IMR-90 (cell line): ENCODE data around the gene BCS1L. TPM values are rescaled to one million over a fixed set of nuclear protein-coding genes. Genes with fewer than 3 reads are reported as not detected.

ENCODE experiments used
- ATAC-seq: fragments of 200-7000 bp; cut with Tn5 transposase; 2 replicates; pipeline ENCODE4 v1.9.1; 2020; ENCODE audit warnings: low read depth, mild to moderate bottlenecking, moderate library complexity
- BruUV-seq: library from RNA; stranded (reverse); fragments of 400-500 nt; replicated peaks from 2 replicates; lab custom pipeline; 2021; lab: Mats Ljungman, UMichigan
- CTCF ChIA-PET: fragments of 300-600 bp; formaldehyde crosslinking; extraction: SDS; loops from one replicate; lab custom pipeline; 2021; ENCODE audit warnings: antibody characterized with exemption; lab: Yijun Ruan, JAX
- POLR2A ChIA-PET: fragments of 300-600 bp; sonication (Branson Sonifier 250); formaldehyde crosslinking; loops from one replicate; lab custom pipeline; 2022; ENCODE audit warnings: antibody characterized with exemption; ENCODE audit not compliant: unreplicated experiment; lab: Charles Lee
- DNase-seq: peaks from one replicate; pipeline ENCODE4 v3.0.0; 2013
- H2AFZ ChIP-seq: replicated peaks from 2 replicates; pipeline ENCODE3; 2013; ENCODE audit warnings: low read length, mild to moderate bottlenecking; ENCODE audit not compliant: poor library complexity
- H2AK5ac ChIP-seq: 2 replicates; pipeline ENCODE4 v1.6.1; 2013; ENCODE audit warnings: low read depth, low read length, inconsistent platforms
- H2AK9ac ChIP-seq: replicated peaks from 2 replicates; pipeline ENCODE3; 2013; ENCODE audit warnings: mild to moderate bottlenecking, low read depth, low read length, moderate library complexity; ENCODE audit not compliant: poor library complexity
- H2BK120ac ChIP-seq: 2 replicates; pipeline ENCODE4 v1.6.1; 2013; ENCODE audit warnings: low read depth, low read length, inconsistent platforms
- H2BK15ac ChIP-seq: 3 replicates; pipeline ENCODE4 v1.6.1; 2013; ENCODE audit warnings: low read depth, low read length, inconsistent platforms
- H2BK20ac ChIP-seq: 2 replicates; pipeline ENCODE4 v1.6.1; 2013; ENCODE audit warnings: low read depth, mild to moderate bottlenecking, inconsistent platforms, low read length, moderate library complexity
- H2BK5ac ChIP-seq: 2 replicates; pipeline ENCODE4 v1.6.1; 2013; ENCODE audit warnings: mild to moderate bottlenecking, low read depth, low read length, inconsistent platforms; ENCODE audit not compliant: poor library complexity, severe bottlenecking
- H3K14ac ChIP-seq: replicated peaks from 2 replicates; pipeline ENCODE4 v1.6.1; 2013; ENCODE audit warnings: low read depth, low read length, inconsistent platforms
- H3K18ac ChIP-seq: 2 replicates; pipeline ENCODE4 v1.6.1; 2013; ENCODE audit warnings: low read depth, low read length, control low read depth
- H3K23ac ChIP-seq: 2 replicates; pipeline ENCODE4 v1.6.1; 2013; ENCODE audit warnings: low read depth, low read length, inconsistent platforms
- H3K27ac ChIP-seq: 2 replicates; pipeline ENCODE4 v1.5.1; 2013; ENCODE audit warnings: mild to moderate bottlenecking, control low read depth, low read length; ENCODE audit not compliant: insufficient read depth
- H3K27me3 ChIP-seq: 2 replicates; pipeline ENCODE4 v1.6.1; 2013; ENCODE audit warnings: low read length; ENCODE audit not compliant: control insufficient read depth, insufficient read depth
- H3K36me3 ChIP-seq: 2 replicates; pipeline ENCODE4 v1.6.1; 2013; ENCODE audit warnings: low read length, mixed read lengths; ENCODE audit not compliant: control insufficient read depth, insufficient read depth
- H3K4ac ChIP-seq: 2 replicates; pipeline ENCODE4 v1.6.1; 2013; ENCODE audit warnings: low read depth, low read length, inconsistent platforms
- H3K4me1 ChIP-seq: 2 replicates; pipeline ENCODE4 v1.6.1; 2013; ENCODE audit warnings: low read length, mixed read lengths; ENCODE audit not compliant: control insufficient read depth, insufficient read depth
- H3K4me2 ChIP-seq: 2 replicates; pipeline ENCODE4 v1.6.1; 2013; ENCODE audit warnings: low read depth, mild to moderate bottlenecking, control low read depth, low read length, moderate library complexity
- H3K4me3 ChIP-seq: 2 replicates; pipeline ENCODE4 v1.5.1; 2013; ENCODE audit warnings: low read depth, mild to moderate bottlenecking, control low read depth, low read length, moderate library complexity; ENCODE audit not compliant: insufficient read depth
- H3K56ac ChIP-seq: 2 replicates; pipeline ENCODE4 v1.6.1; 2013; ENCODE audit warnings: low read length, inconsistent platforms; ENCODE audit not compliant: insufficient read depth; ENCODE audit errors: extremely low read depth
- H3K79me1 ChIP-seq, 2 experiments: 2 replicates each; pipeline ENCODE4 v1.6.1; 2013; ENCODE audit warnings: low read length in 2 of 2, inconsistent platforms in 1 of 2, low read depth in 1 of 2
- H3K9ac ChIP-seq: 2 replicates; pipeline ENCODE4 v1.6.1; 2013; ENCODE audit warnings: low read depth, low read length, control low read depth
- H3K9me1 ChIP-seq: 2 replicates; pipeline ENCODE4 v1.6.1; 2013; ENCODE audit warnings: low read length, inconsistent platforms; ENCODE audit not compliant: insufficient read depth
- H3K9me3 ChIP-seq: 2 replicates; pipeline ENCODE4 v1.6.1; 2013; ENCODE audit warnings: low read length; ENCODE audit not compliant: control insufficient read depth, insufficient read depth
- H4K20me1 ChIP-seq: 2 replicates; pipeline ENCODE4 v1.6.1; 2013; ENCODE audit warnings: low read length, inconsistent platforms; ENCODE audit not compliant: insufficient read depth
- H4K5ac ChIP-seq: 2 replicates; pipeline ENCODE4 v1.6.1; 2013; ENCODE audit warnings: mild to moderate bottlenecking, low read depth, low read length, control low read depth
- H4K8ac ChIP-seq, 2 experiments: 2 replicates each; pipeline ENCODE4 v1.6.1; 2013; ENCODE audit warnings: low read depth in 2 of 2, low read length in 2 of 2, control low read depth in 1 of 2, inconsistent platforms in 1 of 2
- H4K91ac ChIP-seq: 2 replicates; pipeline ENCODE4 v1.6.1; 2013; ENCODE audit warnings: low read depth, low read length, inconsistent platforms; ENCODE audit not compliant: insufficient read depth
- BHLHE40 ChIP-seq: fragments of 150-350 bp; IDR thresholded peaks from 2 replicates; pipeline ENCODE4 v1.6.1; 2016; ENCODE audit warnings: mild to moderate bottlenecking, low read depth, low read length
- CEBPB ChIP-seq: IDR thresholded peaks from 2 replicates; pipeline ENCODE4 v1.6.1; 2012; ENCODE audit warnings: low read depth, low read length, improper control_type of control experiment
- CHD1 ChIP-seq: IDR thresholded peaks from 2 replicates; pipeline ENCODE4 v1.6.1; 2012; ENCODE audit warnings: low read depth, low read length, improper control_type of control experiment
- FOS ChIP-seq: fragments of 150-350 bp; IDR thresholded peaks from 2 replicates; pipeline ENCODE4 v1.6.1; 2016; ENCODE audit warnings: low read depth, low read length
- MAFK ChIP-seq: IDR thresholded peaks from 2 replicates; pipeline ENCODE4 v1.6.1; 2012; ENCODE audit warnings: low read depth, low read length, improper control_type of control experiment
- MAZ ChIP-seq: IDR thresholded peaks from 2 replicates; pipeline ENCODE4 v1.6.1; 2012; ENCODE audit warnings: low read depth, mild to moderate bottlenecking, low read length, improper control_type of control experiment, moderate library complexity, borderline replicate concordance
- MXI1 ChIP-seq: IDR thresholded peaks from 2 replicates; pipeline ENCODE4 v1.6.1; 2012; ENCODE audit warnings: low read depth, mild to moderate bottlenecking, low read length, moderate library complexity, borderline replicate concordance
- NFE2L2 ChIP-seq: fragments of 150-350 bp; IDR thresholded peaks from 2 replicates; pipeline ENCODE4 v1.6.1; 2016; ENCODE audit warnings: low read depth, mild to moderate bottlenecking, low read length
- POLR2A ChIP-seq: IDR thresholded peaks from 2 replicates; pipeline ENCODE4 v1.6.1; 2012; ENCODE audit warnings: mild to moderate bottlenecking, low read depth, low read length
- RAD21 ChIP-seq: IDR thresholded peaks from 2 replicates; pipeline ENCODE4 v1.6.1; 2012; ENCODE audit warnings: low read length, improper control_type of control experiment
- RCOR1 ChIP-seq: IDR thresholded peaks from 2 replicates; pipeline ENCODE4 v1.6.1; 2012; ENCODE audit warnings: mild to moderate bottlenecking, low read length, improper control_type of control experiment; ENCODE audit not compliant: insufficient replicate concordance
- RFX5 ChIP-seq: IDR thresholded peaks from 2 replicates; pipeline ENCODE4 v1.8.0; 2012; ENCODE audit warnings: low read depth, mild to moderate bottlenecking, low read length, moderate library complexity
- SMC3 ChIP-seq: fragments of 150-350 bp; IDR thresholded peaks from 2 replicates; pipeline ENCODE4 v1.6.1; 2016; ENCODE audit warnings: low read depth, mild to moderate bottlenecking, antibody characterized with exemption, low read length, moderate library complexity
- WGBS, 2 experiments: methylation state at CpG; one replicate each; pipeline versions ENCODE4 v1.1.5 to v1.1.7; 2013; ENCODE audit warnings: missing lambda C conversion rate in 2 of 2; ENCODE audit not compliant: insufficient read length in 1 of 2; ENCODE audit errors: extremely low coverage in 2 of 2; 5-methylcytosine and 5-hydroxymethylcytosine counted together
- dilution Hi-C: fragments of 300-500 bp; cut with HindIII; formaldehyde crosslinking; loops from one replicate; pipeline ENCODE4 v1.14.3; 2018; ENCODE audit warnings: low sequenced_read_pairs; ENCODE audit not compliant: unreplicated experiment
- in situ Hi-C: fragments of 300-500 bp; cut with MboI; formaldehyde crosslinking; loops from 3 replicates; pipeline ENCODE4 v1.14.3; 2019; ENCODE audit warnings: low sequenced_read_pairs, inconsistent platforms, mixed read lengths
- intact Hi-C: fragments of 100-400 bp; cut with micrococcal nuclease; formaldehyde crosslinking; loops from 2 replicates; pipeline ENCODE4 v1.10.0; 2022
- polyA plus RNA-seq, 3 experiments: library from polyadenylated mRNA; depleted of rRNA; stranded (reverse); fragments of >200 nt; gene quantifications; 2 replicates each; pipeline ENCODE4 v1.2.3, GENCODE V29; 2012; ENCODE audit warnings: low replicate concordance in 1 of 3
- total RNA-seq: library from RNA; depleted of rRNA; stranded (reverse); fragments of >200 nt; gene quantifications from 2 replicates; pipeline ENCODE4 v1.2.3, GENCODE V29; 2012
- TF ChIP-seq, protein P1 (sequence below): conservative IDR thresholded peaks from 2 replicates; pipeline ENCODE4 v1.5.1; 2012; ENCODE audit warnings: mild to moderate bottlenecking, low read depth, low read length, improper control_type of control experiment
- TF ChIP-seq, protein P2 (sequence below): fragments of 150-350 bp; IDR thresholded peaks from 2 replicates; pipeline ENCODE4 v1.6.1; 2017; ENCODE audit warnings: mild to moderate bottlenecking, antibody characterized with exemption, low read length, low read depth
- TF ChIP-seq, protein P3 (sequence below): fragments of 150-350 bp; IDR thresholded peaks from 2 replicates; pipeline ENCODE4 v1.6.1; 2016; ENCODE audit warnings: low read depth, mild to moderate bottlenecking, low read length, moderate library complexity, borderline replicate concordance

BCS1L gene
- total and polyA plus RNA-seq, 2 of the 4 experiments (the other 2 are of a cell fraction) = 39.1 to 56.7 TPM

DNA sequence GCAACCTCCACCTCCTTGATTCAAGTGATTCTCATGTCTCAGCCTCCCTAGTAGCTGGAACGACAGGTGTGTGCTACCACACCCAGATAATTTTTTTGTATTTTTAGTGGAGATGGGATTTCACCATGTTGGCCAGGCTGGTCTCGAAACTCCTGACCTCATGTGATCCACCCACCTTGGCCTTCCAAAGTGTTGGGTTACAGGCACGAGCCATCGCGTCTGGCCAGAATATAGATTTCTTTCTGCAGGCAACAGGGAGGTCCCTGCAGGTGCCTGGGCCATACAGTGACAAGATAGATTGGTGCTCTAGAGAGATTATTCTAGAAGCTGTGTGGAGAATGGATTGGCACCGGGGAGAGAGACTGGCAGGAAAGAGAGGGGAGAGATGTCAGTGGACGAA lies 38.5 kb upstream of the BCS1L start:
- Histone ChIP-seq H3K9me1 (no peaks in the 10 kb centered on the region), H3K36me3 (no peaks in the 10 kb centered on the region), H3K4ac (no peak overlapping the region), H3K4me1 (no peaks in the 10 kb centered on the region; the same call in 1 of the 2 replicates), H3K27me3 (no peaks in the 10 kb centered on the region), H3K4me3 (no peak overlapping the region), H2BK120ac (no peak overlapping the region), H2BK20ac (no peak overlapping the region), H4K20me1 (no peaks in the 10 kb centered on the region), H3K27ac (no peak overlapping the region), H4K91ac (no peak overlapping the region), H2BK15ac (no peak overlapping the region), H2AK9ac (no peak overlapping the region), H2AK5ac (no peak overlapping the region), H3K14ac (no peak overlapping the region), H4K8ac (no peak overlapping the region), H3K9ac (no peak overlapping the region), H3K23ac (no peak overlapping the region), H3K79me1 (no peaks in the 10 kb centered on the region), H3K4me2 (no peak overlapping the region), H3K9me3 (no peaks in the 10 kb centered on the region), H3K56ac (no peak overlapping the region; the same call in 1 of the 2 replicates), H2BK5ac (no peak overlapping the region), H3K18ac (no peak overlapping the region), H4K5ac (no peak overlapping the region), H2AFZ (no peak overlapping the region)
- dilution Hi-C loops = no loop called here
- WGBS, 2 experiments = 63% methylated on average over 3 of the region's 7 CpGs; no CpG with 5 or more reads in 1 of the 2 experiments
- DNase-seq (no peak), ATAC-seq (no peak)
- in situ Hi-C loops = no loop called here
- intact Hi-C loops = no loop called here
- ChIA-PET CTCF (no interaction called here), POLR2A (no interaction called here)
- BruUV-seq = no TSS peak
- TF ChIP-seq RCOR1 = no peak
- TF ChIP-seq, protein P1, sequence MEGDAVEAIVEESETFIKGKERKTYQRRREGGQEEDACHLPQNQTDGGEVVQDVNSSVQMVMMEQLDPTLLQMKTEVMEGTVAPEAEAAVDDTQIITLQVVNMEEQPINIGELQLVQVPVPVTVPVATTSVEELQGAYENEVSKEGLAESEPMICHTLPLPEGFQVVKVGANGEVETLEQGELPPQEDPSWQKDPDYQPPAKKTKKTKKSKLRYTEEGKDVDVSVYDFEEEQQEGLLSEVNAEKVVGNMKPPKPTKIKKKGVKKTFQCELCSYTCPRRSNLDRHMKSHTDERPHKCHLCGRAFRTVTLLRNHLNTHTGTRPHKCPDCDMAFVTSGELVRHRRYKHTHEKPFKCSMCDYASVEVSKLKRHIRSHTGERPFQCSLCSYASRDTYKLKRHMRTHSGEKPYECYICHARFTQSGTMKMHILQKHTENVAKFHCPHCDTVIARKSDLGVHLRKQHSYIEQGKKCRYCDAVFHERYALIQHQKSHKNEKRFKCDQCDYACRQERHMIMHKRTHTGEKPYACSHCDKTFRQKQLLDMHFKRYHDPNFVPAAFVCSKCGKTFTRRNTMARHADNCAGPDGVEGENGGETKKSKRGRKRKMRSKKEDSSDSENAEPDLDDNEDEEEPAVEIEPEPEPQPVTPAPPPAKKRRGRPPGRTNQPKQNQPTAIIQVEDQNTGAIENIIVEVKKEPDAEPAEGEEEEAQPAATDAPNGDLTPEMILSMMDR = no peak
- no peak for TF ChIP-seq FOS
- TF ChIP-seq, protein P2, sequence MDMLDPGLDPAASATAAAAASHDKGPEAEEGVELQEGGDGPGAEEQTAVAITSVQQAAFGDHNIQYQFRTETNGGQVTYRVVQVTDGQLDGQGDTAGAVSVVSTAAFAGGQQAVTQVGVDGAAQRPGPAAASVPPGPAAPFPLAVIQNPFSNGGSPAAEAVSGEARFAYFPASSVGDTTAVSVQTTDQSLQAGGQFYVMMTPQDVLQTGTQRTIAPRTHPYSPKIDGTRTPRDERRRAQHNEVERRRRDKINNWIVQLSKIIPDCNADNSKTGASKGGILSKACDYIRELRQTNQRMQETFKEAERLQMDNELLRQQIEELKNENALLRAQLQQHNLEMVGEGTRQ = no peak
- TF ChIP-seq, protein P3, sequence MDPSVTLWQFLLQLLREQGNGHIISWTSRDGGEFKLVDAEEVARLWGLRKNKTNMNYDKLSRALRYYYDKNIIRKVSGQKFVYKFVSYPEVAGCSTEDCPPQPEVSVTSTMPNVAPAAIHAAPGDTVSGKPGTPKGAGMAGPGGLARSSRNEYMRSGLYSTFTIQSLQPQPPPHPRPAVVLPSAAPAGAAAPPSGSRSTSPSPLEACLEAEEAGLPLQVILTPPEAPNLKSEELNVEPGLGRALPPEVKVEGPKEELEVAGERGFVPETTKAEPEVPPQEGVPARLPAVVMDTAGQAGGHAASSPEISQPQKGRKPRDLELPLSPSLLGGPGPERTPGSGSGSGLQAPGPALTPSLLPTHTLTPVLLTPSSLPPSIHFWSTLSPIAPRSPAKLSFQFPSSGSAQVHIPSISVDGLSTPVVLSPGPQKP = no peak
- no peak for TF ChIP-seq POLR2A
- no peak for TF ChIP-seq CEBPB
- TF ChIP-seq NFE2L2 = no peak
- TF ChIP-seq RAD21 = no peak
- no peak for TF ChIP-seq RFX5
- TF ChIP-seq CHD1 = no peak
- TF ChIP-seq SMC3 = no peak
- no peak for TF ChIP-seq BHLHE40
- TF ChIP-seq MXI1 = no peak
- TF ChIP-seq MAFK = no peak
- no peak for TF ChIP-seq MAZ
